K562 (cell line): Measurements from ENCODE around the gene CYP4V2. TPM values are rescaled to one million over a fixed set of nuclear protein-coding genes. Genes with fewer than 3 reads are reported as not detected.
A peak's percentile ranks its signal among the peaks of the same experiment; 100 is the strongest.

Experiments
- ATAC-seq: fragments of 200-7000 bp; cut with Tn5 transposase; 3 replicates; pipeline ENCODE4 v1.9.1; 2020; ENCODE audit warnings: moderate library complexity
- Bru-seq: library from RNA; stranded (reverse); fragments of 400-500 nt; gene quantifications from one replicate; lab custom pipeline; 2021; lab: Mats Ljungman, UMichigan
- BruChase-seq, 2 experiments: library from RNA; stranded (reverse); fragments of 400-500 nt; gene quantifications; one replicate each; lab custom pipeline; 2021; lab: Mats Ljungman, UMichigan
- BruUV-seq: library from RNA; stranded (reverse); fragments of 400-500 nt; replicated peaks from 2 replicates; lab custom pipeline; 2021; lab: Mats Ljungman, UMichigan
- CTCF ChIA-PET: fragments of 300-600 bp; formaldehyde crosslinking; extraction: SDS; loops from one replicate; lab custom pipeline; 2021; ENCODE audit warnings: low intra/inter-chr PET ratio; lab: Yijun Ruan, JAX
- POLR2A ChIA-PET: fragments of 300-600, 350-650 bp; sonication (Branson Sonifier 250); formaldehyde crosslinking; extraction: SDS; loops from one replicate; lab custom pipeline; 2021; ENCODE audit warnings: antibody characterized with exemption, inconsistent platforms; lab: Yijun Ruan, JAX
- DNase-seq, 4 experiments: peaks; one replicate each; pipeline versions ENCODE4 v3.0.0 to v3.0.0-alpha.2; 2011 to 2018; ENCODE audit warnings: low spot score in 3 of 4, mixed read lengths in 3 of 4; ENCODE audit errors: extremely low read depth in 1 of 4
- FAIRE-seq: peaks from 2 replicates; lab custom pipeline; 2011; peaks lifted over from hg19 to GRCh38; lab: Jason Lieb, UNC
- H2AFZ ChIP-seq: 2 replicates; pipeline ENCODE4 v1.6.0; 2011; ENCODE audit warnings: low read depth, low read length, control low read depth, inconsistent platforms
- H3K27ac ChIP-seq: fragments of 200-600 bp; 3 replicates; pipeline ENCODE4 v1.8.0; 2011; ENCODE audit warnings: low read depth, mild to moderate bottlenecking, control low read depth, inconsistent platforms, low read length, moderate library complexity, mixed read lengths; ENCODE audit errors: extremely low read depth
- H3K27me3 ChIP-seq, 2 experiments: fragments of 300-600 bp in 1 of 2; 2 replicates in 1 of 2; 3 replicates in 1 of 2; pipeline versions ENCODE4 v1.6.0 to v1.8.0; 2011; ENCODE audit warnings: inconsistent platforms in 2 of 2, low read length in 2 of 2, mild to moderate bottlenecking in 1 of 2, mixed read lengths in 1 of 2, moderate library complexity in 1 of 2; ENCODE audit not compliant: control insufficient read depth in 2 of 2, insufficient read depth in 2 of 2
- H3K36me3 ChIP-seq: fragments of 300-600 bp; 3 replicates; pipeline ENCODE4 v1.8.0; 2011; ENCODE audit warnings: mild to moderate bottlenecking, low read length, inconsistent platforms; ENCODE audit not compliant: control insufficient read depth, insufficient read depth
- H3K4me1 ChIP-seq, 2 experiments: fragments of 200-600 bp in 1 of 2; replicated peaks in 1 of 2; 2 replicates in 1 of 2; 3 replicates in 1 of 2; pipeline versions ENCODE4 v1.5.1 to v1.8.0; 2011; ENCODE audit warnings: inconsistent platforms in 2 of 2, low read length in 2 of 2, mild to moderate bottlenecking in 1 of 2, mixed read lengths in 1 of 2, moderate library complexity in 1 of 2; ENCODE audit not compliant: control insufficient read depth in 2 of 2, insufficient read depth in 2 of 2
- H3K4me2 ChIP-seq: 2 replicates; pipeline ENCODE4 v1.6.1; 2011; ENCODE audit warnings: low read length, control low read depth, inconsistent platforms, mixed read lengths; ENCODE audit not compliant: insufficient read depth
- H3K4me3 ChIP-seq: fragments of 200-600 bp; sonication (generic), shearing (Covaris generic); 2 replicates; pipeline ENCODE4 v1.5.1; 2016; ENCODE audit warnings: control low read depth, inconsistent platforms
- H3K79me2 ChIP-seq: fragments of 200-600 bp; 3 replicates; pipeline ENCODE4 v1.8.0; 2011; ENCODE audit warnings: low read length, inconsistent platforms; ENCODE audit not compliant: control insufficient read depth, insufficient read depth
- H3K9ac ChIP-seq, 2 experiments: 2 replicates each; pipeline versions ENCODE4 v1.6.0 to v1.6.1; 2011; ENCODE audit warnings: low read depth in 2 of 2, low read length in 2 of 2, control low read depth in 1 of 2, inconsistent platforms in 1 of 2, mild to moderate bottlenecking in 1 of 2, mixed read lengths in 1 of 2; ENCODE audit not compliant: insufficient read depth in 1 of 2
- H3K9me1 ChIP-seq: one replicate; pipeline ENCODE4 v1.6.0; 2011; ENCODE audit warnings: inconsistent platforms, mild to moderate bottlenecking, low read length, moderate library complexity; ENCODE audit not compliant: control insufficient read depth, insufficient read depth
- H3K9me3 ChIP-seq: replicated peaks from 2 replicates; pipeline ENCODE4 v1.5.1; 2011; ENCODE audit warnings: low read depth, low read length, inconsistent platforms; ENCODE audit not compliant: control insufficient read depth, insufficient read depth
- H4K20me1 ChIP-seq: replicated peaks from 2 replicates; pipeline ENCODE4 v1.6.1; 2011; ENCODE audit warnings: low read length, inconsistent platforms, mixed read lengths; ENCODE audit not compliant: control insufficient read depth, insufficient read depth
- FOXP1 ChIP-seq: sonication (generic); formaldehyde crosslinking; IDR thresholded peaks from 2 replicates; pipeline ENCODE4 v1.8.0; 2022; ENCODE audit warnings: mild to moderate bottlenecking, missing genetic modification reagents
- HIVEP1 ChIP-seq: fragments of 250-450 bp; sonication (Bioruptor Pico); IDR thresholded peaks from 2 replicates; pipeline ENCODE4 v1.4.0; 2020; ENCODE audit warnings: mild to moderate bottlenecking
- IRF2 ChIP-seq: sonication (generic); formaldehyde crosslinking; IDR thresholded peaks from 2 replicates; pipeline ENCODE4 v1.8.1; 2022; ENCODE audit warnings: mild to moderate bottlenecking, missing genetic modification reagents
- MTF1 ChIP-seq: fragments of 250-450 bp; sonication (Bioruptor Pico); IDR thresholded peaks from 2 replicates; pipeline ENCODE4 v1.9.0; 2021; ENCODE audit warnings: moderate library complexity, mild to moderate bottlenecking, inconsistent platforms, borderline replicate concordance
- NKRF ChIP-seq: fragments of 450-650 bp; IDR thresholded peaks from 2 replicates; pipeline ENCODE4 v1.6.1; 2016; ENCODE audit warnings: borderline replicate concordance
- TCF7 ChIP-seq: sonication (generic); IDR thresholded peaks from 2 replicates; pipeline ENCODE4 v1.6.1; 2016; ENCODE audit warnings: antibody characterized with exemption, borderline replicate concordance
- TFE3 ChIP-seq: fragments of 450-650 bp; formaldehyde crosslinking; IDR thresholded peaks from 2 replicates; pipeline ENCODE4 v1.4.0; 2020; ENCODE audit warnings: mild to moderate bottlenecking, mixed read lengths
- THRB ChIP-seq: fragments of 450-650 bp; formaldehyde crosslinking; conservative IDR thresholded peaks from 2 replicates; pipeline ENCODE4 v1.4.0; 2022; ENCODE audit warnings: mild to moderate bottlenecking, missing genetic modification characterization
- ZNF12 ChIP-seq: sonication (generic); formaldehyde crosslinking; IDR thresholded peaks from 2 replicates; pipeline ENCODE4 v1.4.0; 2020; ENCODE audit warnings: mild to moderate bottlenecking, missing genetic modification reagents
- ZNF121 ChIP-seq: sonication (generic); formaldehyde crosslinking; conservative IDR thresholded peaks from 2 replicates; pipeline ENCODE4 v1.8.0; 2022; ENCODE audit warnings: missing genetic modification reagents
- ZNF239 ChIP-seq: fragments of 250-450 bp; sonication (Bioruptor Pico); IDR thresholded peaks from 2 replicates; pipeline ENCODE4 v1.4.0; 2020; ENCODE audit warnings: mild to moderate bottlenecking
- WGBS: fragments of 100-300 bp; shearing (Covaris generic); methylation state at CpG from one replicate; pipeline ENCODE4 v1.1.6; 2016; ENCODE audit warnings: low coverage, mixed read lengths; ENCODE audit not compliant: insufficient coverage; ENCODE audit errors: missing lambda C conversion rate; 5-methylcytosine and 5-hydroxymethylcytosine counted together
- in situ Hi-C: fragments of 300-500 bp; cut with MboI; formaldehyde crosslinking; loops from 4 replicates; pipeline ENCODE4 v1.15.0; 2018; ENCODE audit warnings: inconsistent platforms, mixed read lengths
- intact Hi-C: fragments of 100-400 bp; cut with micrococcal nuclease; formaldehyde crosslinking; loops from 2 replicates; pipeline ENCODE4 v1.14.2; 2022
- long read RNA-seq, 3 experiments: library from polyadenylated mRNA in 2 of 3; library from RNA in 1 of 3; unstranded in 2 of 3; stranded (forward) in 1 of 3; transcript quantifications; one replicate each; pipeline ENCODE4 v2.0.0, GENCODE V29; 2019 to 2022
- polyA minus RNA-seq, 3 experiments: library from RNA; depleted of rRNA, polyadenylated mRNA; stranded (reverse); fragments of >200 nt; gene quantifications; 2 replicates each; pipeline ENCODE4 v1.2.3, GENCODE V29; 2011
- polyA plus RNA-seq, 8 experiments: library from polyadenylated mRNA; depleted of rRNA in 4 of 8; stranded (reverse) in 5 of 8; unstranded in 3 of 8; fragments of >200 nt; fragmentation: Nextera tagmentation in 2 of 8; fragmentation: Illumina TruSeq in 1 of 8; extraction: Ambion mirVana in 2 of 8; extraction: Trizol in 1 of 8; gene quantifications; 2 replicates each; pipeline versions ENCODE4 v1.2.1 to v1.2.3, GENCODE V29; 2011 to 2014; ENCODE audit warnings: inconsistent platforms in 1 of 8, missing spikeins in 1 of 8
- total RNA-seq, 7 experiments: library from RNA; depleted of rRNA in 6 of 7; stranded (reverse); fragments of >200 nt in 6 of 7; fragmentation: Illumina TruSeq in 2 of 7; extraction: Trizol in 2 of 7; gene quantifications; 2 replicates each; pipeline versions ENCODE4 v1.2.1 to v1.2.3, GENCODE V29; 2011 to 2021; ENCODE audit warnings: low replicate concordance in 1 of 7

CYP4V2 gene
- 2.2 and 4.2 TPM in 2 replicates for total RNA-seq (2011; cell fraction: chromatin; rRNA removed; ENCODE audit: low replicate concordance)
- 2.5 and 3.0 TPM in 2 replicates for total RNA-seq (2011; cell fraction: nucleolus; rRNA removed)
- 3.0 and 5.1 TPM in 2 replicates for total RNA-seq (2011; cell fraction: nucleoplasm; rRNA removed)
- 3.3 and 4.5 TPM in 2 replicates for total RNA-seq (2014; rRNA removed)
- total RNA-seq (2014; rRNA removed; fragmentation: Illumina TruSeq; extraction: Trizol), result 4.8 and 5.4 TPM in 2 replicates
- 7.2 and 8.3 TPM in 2 replicates for total RNA-seq (2015; rRNA removed; fragmentation: Illumina TruSeq; extraction: Trizol)
- total RNA-seq (2021), result 3.6 and 4.5 TPM in 2 replicates
- polyA plus RNA-seq (2011; rRNA removed), result 0.64 and 2.6 TPM in 2 replicates
- polyA plus RNA-seq (2011; cell fraction: cytosol; rRNA removed), result 1.0 and 1.8 TPM in 2 replicates
- 1.1 and 2.9 TPM in 2 replicates for polyA plus RNA-seq (2011; cell fraction: nucleus; rRNA removed)
- polyA plus RNA-seq (2012), result 4.3 and 12.5 TPM in 2 replicates
- polyA plus RNA-seq (2014; fragmentation: Illumina TruSeq; extraction: Trizol), result 3.3 and 3.9 TPM in 2 replicates
- 1 to 10 TPM; 1.1 TPM for polyA plus RNA-seq (2014; fragmentation: Nextera tagmentation; extraction: Ambion mirVana)
- polyA plus RNA-seq (2014; rRNA removed), result 5.2 and 5.3 TPM in 2 replicates
- 1.7 and 2.2 TPM in 2 replicates for polyA minus RNA-seq (2011; rRNA and poly(A)+ RNA removed)
- 1.4 TPM in 1 of 2 replicates, not detected in the other for polyA minus RNA-seq (2011; cell fraction: cytosol; rRNA and poly(A)+ RNA removed)
- polyA minus RNA-seq (2011; cell fraction: nucleus; rRNA and poly(A)+ RNA removed), result 2.1 and 3.5 TPM in 2 replicates
- percentile 59 among the genes with signal in this experiment for Bru-seq, nascent RNA
- BruChase-seq, experiment 1, labeled RNA remaining after a 2-hour chase, result percentile 48 among the genes with signal in this experiment
- BruChase-seq, experiment 2, labeled RNA remaining after a 6-hour chase, result percentile 48 among the genes with signal in this experiment
- long read RNA-seq, experiment 1, partial matches to known transcripts, result 2 of 12 reads
- long read RNA-seq, experiment 1, other reads (novel, unspliced or antisense), result 7 of 12 reads
- long read RNA-seq, experiment 2, partial matches to known transcripts, result 0 of 6 reads
- long read RNA-seq, experiment 2, other reads (novel, unspliced or antisense), result 6 of 6 reads
- long read RNA-seq, experiment 3, result 0 reads

GRCh38 chr4:186191200-186192065 lies at the start of gene CYP4V2:
Gene CYP4V2 (plus strand): TSS chr4:186191567. CDS start chr4:186191824, 257 bp downstream.
- peak within 1 kb of the TSS; percentile 94 for H3K27ac ChIP-seq
- no peak for FAIRE-seq
- POLR2A ChIA-PET, result interaction anchor here (0.8 to 2.0 kb wide), 3 partner anchors 12 to 290 kb away, joined by 3 to 12 read pairs (median 3); no protein-coding TSS in a partner anchor
- TF ChIP-seq NKRF, result peak; percentile 68; the same call in 1 of the 2 replicates
- no peak for TF ChIP-seq THRB (CRISPR knock-in tag)
- 0 out of 2 replicates have a peak, but pooled peaks have one; percentile 13 for TF ChIP-seq FOXP1 (CRISPR knock-in tag)
- TF ChIP-seq MTF1 (CRISPR knock-in tag), result no peak
- TF ChIP-seq ZNF239 (CRISPR knock-in tag), result no peak
- TF ChIP-seq HIVEP1, result no peak
- TF ChIP-seq ZNF12 (CRISPR knock-in tag), result no peak
- TF ChIP-seq TCF7, result no peak
- TF ChIP-seq ZNF121 (CRISPR knock-in tag), result no peak
- TF ChIP-seq IRF2 (CRISPR knock-in tag), result no peak
- no peak for TF ChIP-seq TFE3 (CRISPR knock-in tag)

More at GRCh38 chr4:186191200-186192065, at the start of gene CYP4V2:
- BruUV-seq, result no TSS peak
- H3K4me1 ChIP-seq, result peaks cover 13 to 16% of the 10 kb centered on the region in 2 experiments
- H3K4me3 ChIP-seq, result peak within 1 kb of the TSS; percentile 78
- peak within 1 kb of the TSS; percentile 87 to 98 for H3K9ac ChIP-seq
- peak within 1 kb of the TSS; percentile 97 for H2AFZ ChIP-seq
- peaks cover 23% of the 10 kb centered on the region for H3K79me2 ChIP-seq
- H3K36me3 ChIP-seq, result no peaks in the 10 kb centered on the region
- H4K20me1 ChIP-seq, result no peaks in the 10 kb centered on the region
- no peaks in the 10 kb centered on the region for H3K9me1 ChIP-seq
- WGBS, result under 1% methylated on average over 51 of the region's 107 CpGs
- peak; percentile 90 for ATAC-seq
- no peaks in the 10 kb centered on the region for H3K9me3 ChIP-seq
- peak within 1 kb of the TSS; percentile 90 for H3K4me2 ChIP-seq
- no peaks in the 10 kb centered on the region for H3K27me3 ChIP-seq
- CTCF ChIA-PET, result no interaction called here
- in situ Hi-C loops (no loop called here), intact Hi-C loops (no loop called here)
- DNase-seq, result peak; percentile 82 to 89 (median 86)
